ENCODE measurements around the gene IGFBPL1. TPM values are rescaled to one million over a fixed set of nuclear protein-coding genes. Genes with fewer than 3 reads are reported as not detected.

The IGFBPL1 gene
- total and polyA plus RNA-seq, 2 donors (not counting 1 experiment from before 2014, with no cell fraction given): not detected

DNA sequence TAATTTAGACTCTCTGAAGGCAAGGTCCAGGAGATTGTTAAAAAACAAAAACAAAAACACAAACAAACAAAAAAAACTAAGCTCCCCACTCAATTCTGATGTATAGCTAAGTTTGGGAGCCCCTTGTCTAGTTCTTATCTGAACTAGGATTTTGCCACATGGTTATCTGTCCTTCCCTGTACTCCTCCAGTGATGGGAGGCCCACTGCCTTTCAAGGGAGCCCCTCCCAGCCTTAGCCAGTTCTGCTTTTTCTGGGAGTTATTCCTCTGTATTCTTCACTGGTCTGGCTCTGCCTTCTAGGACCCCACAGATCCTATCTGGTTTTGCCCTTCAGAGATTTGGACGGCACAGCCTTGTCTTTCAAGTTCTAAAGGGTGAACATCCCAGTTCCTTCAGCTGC, 33.8 kb downstream of the IGFBPL1 start:
- Histone ChIP-seq H4K20me1 (ENCODE audit: control insufficient read depth, insufficient read depth, low read length, poor library complexity, severe bottlenecking) (no peaks in the 10 kb centered on the region), H3K9me3 (ENCODE audit: control extremely low read depth in 1 of 3, control insufficient read depth in 2 of 3, insufficient read depth in 1 of 3, low read length in 2 of 3) (peaks cover 0 to 3% (median 0%) of the 10 kb centered on the region in 3 donors), H3K79me2 (ENCODE audit: control insufficient read depth, insufficient read depth, low read length) (no peaks in the 10 kb centered on the region), H3K4me1 (ENCODE audit: control insufficient read depth in 2 of 2, insufficient read depth in 2 of 2, low read length in 2 of 2) (peaks cover 6 to 13% of the 10 kb centered on the region in 2 donors), H3K9ac (ENCODE audit: low read length) (no peak overlapping the region), H3K4me2 (replicated peaks; ENCODE audit: low read depth, low read length, poor library complexity, severe bottlenecking) (no peak overlapping the region), H3K36me3 (replicated peaks in 1 of 2; ENCODE audit: control extremely low read depth in 1 of 2, control insufficient read depth in 1 of 2, extremely low read depth in 1 of 2, insufficient read depth in 2 of 2, low read length in 1 of 2) (no peaks in the 10 kb centered on the region), H2AFZ (ENCODE audit: insufficient read depth, low read depth, low read length, poor library complexity, severe bottlenecking) (no peak overlapping the region), H3K27me3 (replicated peaks in 1 of 4; ENCODE audit: control extremely low read depth in 1 of 4, control insufficient read depth in 3 of 4, insufficient read depth in 4 of 4, low read length in 3 of 4) (peaks cover 0 to 3% (median 0%) of the 10 kb centered on the region in 4 experiments), H3K27ac (ENCODE audit: low read length in 2 of 2) (no peak overlapping the region), H3K4me3 (ENCODE audit: control extremely low read depth in 1 of 5, extremely low read depth in 1 of 5, insufficient read depth in 1 of 5, low read depth in 2 of 5, low read length in 4 of 5) (no peak overlapping the region)
- no peak overlapping the region for H3K4me3 Mint-ChIP-seq
- CTCF ChIA-PET: interaction anchor here (1.0 kb wide), 1 partner anchor 302 kb away, joined by 3 read pairs; no protein-coding TSS in a partner anchor
- no peak for TF ChIP-seq CTCF (IDR thresholded peaks at IDR 0.05)
- no peak for TF ChIP-seq EZH2 (IDR thresholded peaks at IDR 0.05; ENCODE audit: borderline replicate concordance, insufficient read depth, low read depth, low read length, poor library complexity, severe bottlenecking)
- ATAC-seq (ENCODE audit: low read depth) (no peak), DNase-seq (no peak)
- no peaks in the 10 kb centered on the region for H3K9me3 Mint-ChIP-seq (ENCODE audit: insufficient read depth)
- H3K4me1 Mint-ChIP-seq: peaks cover 21% of the 10 kb centered on the region
- intact Hi-C loops (cut with micrococcal nuclease): no loop called here
- POLR2A ChIA-PET: no interaction called here
- no peak overlapping the region for H3K27ac Mint-ChIP-seq
- WGBS (ENCODE audit: insufficient coverage): 100% methylated on average over 1 of the region's 1 CpG
- H3K27me3 Mint-ChIP-seq: peaks cover 13% of the 10 kb centered on the region

DNA sequence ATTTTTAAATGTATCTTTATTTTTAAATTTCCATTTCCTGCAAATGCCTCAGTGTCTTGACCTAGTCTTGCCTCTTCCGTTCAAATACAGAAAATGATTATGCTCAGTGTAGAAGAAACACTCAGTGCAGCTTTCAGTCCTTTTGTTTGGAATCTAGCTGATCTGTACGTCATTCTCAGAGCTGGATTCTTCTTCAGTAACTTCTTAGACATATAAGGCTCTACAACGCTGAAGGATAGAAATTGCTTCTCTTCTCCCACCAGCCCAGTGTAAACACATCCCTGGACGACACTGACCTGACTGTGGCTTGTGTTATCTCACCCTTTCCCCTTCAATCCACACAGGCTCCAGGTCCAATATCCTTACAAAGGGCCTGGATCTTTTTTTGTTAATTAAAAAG, 34.9 kb downstream of the IGFBPL1 start:
- H3K9me3 ChIP-seq (ENCODE audit: control extremely low read depth in 1 of 3, control insufficient read depth in 2 of 3, insufficient read depth in 1 of 3, low read length in 2 of 3): peaks cover 0 to 10% (median 0%) of the 10 kb centered on the region in 3 donors
- TF ChIP-seq EZH2 (IDR thresholded peaks at IDR 0.05; ENCODE audit: borderline replicate concordance, insufficient read depth, low read depth, low read length, poor library complexity, severe bottlenecking): no peak
- no peak for TF ChIP-seq CTCF (IDR thresholded peaks at IDR 0.05)
- no peaks in the 10 kb centered on the region for H4K20me1 ChIP-seq (ENCODE audit: control insufficient read depth, insufficient read depth, low read length, poor library complexity, severe bottlenecking)
- no peaks in the 10 kb centered on the region for H3K79me2 ChIP-seq (ENCODE audit: control insufficient read depth, insufficient read depth, low read length)
- CTCF ChIA-PET: interaction anchor here (1.2 kb wide), 1 partner anchor 10 kb away, joined by 3 read pairs; no protein-coding TSS in a partner anchor
- ATAC-seq (ENCODE audit: low read depth) (no peak), DNase-seq (no peak)
- Mint-ChIP-seq H3K4me1 (peaks cover 17% of the 10 kb centered on the region), H3K4me3 (no peak overlapping the region), H3K27ac (no peak overlapping the region), H3K27me3 (peaks cover 19% of the 10 kb centered on the region), H3K9me3 (ENCODE audit: insufficient read depth) (peaks cover 2% of the 10 kb centered on the region)
- no peak overlapping the region for H3K4me3 ChIP-seq (ENCODE audit: control extremely low read depth in 1 of 5, extremely low read depth in 1 of 5, insufficient read depth in 1 of 5, low read depth in 2 of 5, low read length in 4 of 5)
- H3K4me1 ChIP-seq (ENCODE audit: control insufficient read depth in 2 of 2, insufficient read depth in 2 of 2, low read length in 2 of 2): peaks cover 6 to 13% of the 10 kb centered on the region in 2 donors
- H3K9ac ChIP-seq (ENCODE audit: low read length): no peak overlapping the region
- WGBS (ENCODE audit: insufficient coverage): 96% methylated on average over 3 of the region's 4 CpGs
- H3K27me3 ChIP-seq (replicated peaks in 1 of 4; ENCODE audit: control extremely low read depth in 1 of 4, control insufficient read depth in 3 of 4, insufficient read depth in 4 of 4, low read length in 3 of 4): peaks cover 0 to 3% (median 0%) of the 10 kb centered on the region in 4 experiments
- POLR2A ChIA-PET: no interaction called here
- intact Hi-C loops (cut with micrococcal nuclease): no loop called here
- H3K36me3 ChIP-seq (replicated peaks in 1 of 2; ENCODE audit: control extremely low read depth in 1 of 2, control insufficient read depth in 1 of 2, extremely low read depth in 1 of 2, insufficient read depth in 2 of 2, low read length in 1 of 2): no peaks in the 10 kb centered on the region
- H2AFZ ChIP-seq (ENCODE audit: insufficient read depth, low read depth, low read length, poor library complexity, severe bottlenecking): no peak overlapping the region
- H3K27ac ChIP-seq (ENCODE audit: low read length in 2 of 2): no peak overlapping the region
- H3K4me2 ChIP-seq (replicated peaks; ENCODE audit: low read depth, low read length, poor library complexity, severe bottlenecking): no peak overlapping the region

All from B cell (primary cell).